Fibroblast of mammary gland (primary cell): ENCODE results near the gene NAB2.
"Not testable (repeated sequence)": the region's sequence is repeated elsewhere in the genome, so short reads cannot be mapped to it uniquely, and the experiment has no call there.

Experiments used
- DNase-seq: peaks from one replicate; pipeline ENCODE4 v3.0.0-alpha.2; 2010; ENCODE audit warnings: low read depth
- H3K4me3 ChIP-seq: 2 replicates; pipeline ENCODE4 v1.5.1; 2011; ENCODE audit warnings: low read depth, mild to moderate bottlenecking, low read length, moderate library complexity; ENCODE audit not compliant: control insufficient read depth
- CTCF ChIP-seq: conservative IDR thresholded peaks from 2 replicates; pipeline ENCODE4 v1.5.1; 2011; ENCODE audit warnings: low read depth, low read length, inconsistent platforms; ENCODE audit not compliant: control insufficient read depth, insufficient read depth

NAB2 gene

GRCh38 chr12:57051011-57051410 lies 37.9 kb upstream of the NAB2 start:
- H3K4me3 ChIP-seq: no peak overlapping the region
- no peak for TF ChIP-seq CTCF
- DNase-seq: no peak

- H3K4me3 ChIP-seq, DNase-seq: not testable (repeated sequence)
Observed at GRCh38 chr12:57053146-57053545, 35.8 kb upstream of the NAB2 start.

GRCh38 chr12:57053901-57054300 lies 35.0 kb upstream of the NAB2 start:
- DNase-seq: not testable (repeated sequence)

GRCh38 chr12:57055824-57056223 lies 33.1 kb upstream of the NAB2 start:
- DNase-seq: no peak
- H3K4me3 ChIP-seq: no peak overlapping the region

More at GRCh38 chr12:57053901-57054300, 35.0 kb upstream of the NAB2 start:
- H3K4me3 ChIP-seq: not testable (repeated sequence)

GRCh38 chr12:57057067-57057751 lies 31.7 kb upstream of the NAB2 start:
- no peak overlapping the region for H3K4me3 ChIP-seq
- no peak for DNase-seq

More at GRCh38 chr12:57055824-57056223, 33.1 kb upstream of the NAB2 start:
- no peak for TF ChIP-seq CTCF

GRCh38 chr12:57058454-57058853 lies 30.5 kb upstream of the NAB2 start:
- H3K4me3 ChIP-seq: no peak overlapping the region
- TF ChIP-seq CTCF: no peak
- DNase-seq: no peak

More at GRCh38 chr12:57057067-57057751, 31.7 kb upstream of the NAB2 start:
- no peak for TF ChIP-seq CTCF

GRCh38 chr12:57063991-57064685 lies 24.8 kb upstream of the NAB2 start:
- no peak for TF ChIP-seq CTCF
- no peak for DNase-seq
- H3K4me3 ChIP-seq: no peak overlapping the region
